Measurements from ENCODE around the gene C9orf78. TPM values are rescaled to one million over a fixed set of nuclear protein-coding genes. Genes with fewer than 3 reads are reported as not detected.

Gene C9orf78
- 71.9 and 75.3 TPM in 2 replicates for total RNA-seq (2014; rRNA removed; shearing (Covaris generic))

GRCh38 chr9:129835128-129835859 lies at the start of gene C9orf78, which contains the start of gene USP20:
Gene C9orf78 (minus strand): TSS chr9:129835275. CDS start chr9:129835221, 54 bp downstream.
Gene USP20 (plus strand): TSS chr9:129835458. CDS start chr9:129852556, 17,098 bp downstream.
- peak; percentile 88 for DNase-seq (ENCODE audit: low spot score)

GRCh38 chr9:129884220-129885017 lies 49.3 kb upstream of the C9orf78 start:
- DNase-seq (ENCODE audit: low spot score): peak; percentile 78

- DNase-seq (ENCODE audit: low spot score): no peak
Measured at GRCh38 chr9:129881547-129882324, 46.7 kb upstream of the C9orf78 start.

- no peak for DNase-seq (ENCODE audit: low spot score)
Measured at GRCh38 chr9:129880654-129881546, 45.8 kb upstream of the C9orf78 start.

- no peak for DNase-seq (ENCODE audit: low spot score)
Measured at GRCh38 chr9:129879991-129880653, 45.0 kb upstream of the C9orf78 start.

GRCh38 chr9:129879103-129879699 lies 44.1 kb upstream of the C9orf78 start:
- DNase-seq (ENCODE audit: low spot score): no peak

GRCh38 chr9:129878291-129878690 lies 43.2 kb upstream of the C9orf78 start:
- no peak for DNase-seq (ENCODE audit: low spot score)

- no peak for DNase-seq (ENCODE audit: low spot score)
Measured at GRCh38 chr9:129876815-129877214, 41.7 kb upstream of the C9orf78 start.

GRCh38 chr9:129875687-129876395 lies 40.8 kb upstream of the C9orf78 start:
- no peak for DNase-seq (ENCODE audit: low spot score)

GRCh38 chr9:129875181-129875611 lies 40.1 kb upstream of the C9orf78 start:
- no peak for DNase-seq (ENCODE audit: low spot score)

- DNase-seq (ENCODE audit: low spot score): no peak
Measured at GRCh38 chr9:129874261-129875101, 39.4 kb upstream of the C9orf78 start.

GRCh38 chr9:129873563-129874190 lies 38.6 kb upstream of the C9orf78 start:
- no peak for DNase-seq (ENCODE audit: low spot score)

- DNase-seq (ENCODE audit: low spot score): no peak
Measured at GRCh38 chr9:129871046-129871445, 36.0 kb upstream of the C9orf78 start.

GRCh38 chr9:129869585-129870501 lies 34.8 kb upstream of the C9orf78 start:
- no peak for DNase-seq (ENCODE audit: low spot score)

- DNase-seq (ENCODE audit: low spot score): peak; percentile 39
Measured at GRCh38 chr9:129868872-129869486, 33.9 kb upstream of the C9orf78 start.
